MCF 10A (cell line): ENCODE measurements around the gene RPL27A. TPM values are rescaled to one million over a fixed set of nuclear protein-coding genes. Genes with fewer than 3 reads are reported as not detected.

Experiments used
- BruUV-seq: library from RNA; stranded (reverse); fragments of 400-500 nt; replicated peaks from 2 replicates; lab custom pipeline; 2021; lab: Mats Ljungman, UMichigan
- CTCF ChIA-PET: fragments of 300-600 bp; sonication (Branson Sonifier 250); formaldehyde crosslinking; extraction: SDS; loops from one replicate; lab custom pipeline; 2021; ENCODE audit warnings: antibody characterized with exemption, inconsistent platforms; lab: Yijun Ruan, JAX
- POLR2A ChIA-PET: fragments of 300-600, 350-650 bp; sonication (Branson Sonifier 250); formaldehyde crosslinking; extraction: SDS; loops from one replicate; lab custom pipeline; 2020; ENCODE audit warnings: antibody characterized with exemption, inconsistent platforms; lab: Yijun Ruan, JAX
- DNase-seq: peaks from one replicate; pipeline ENCODE4 v3.0.0-alpha.2; 2018; ENCODE audit not compliant: unreplicated experiment
- H3K27ac Mint-ChIP-seq: one replicate; pipeline ENCODE4 v1.8.0; 2022; ENCODE audit warnings: mild to moderate bottlenecking, low read depth, mixed read lengths; ENCODE audit not compliant: unreplicated experiment
- H3K27me3 Mint-ChIP-seq: one replicate; pipeline ENCODE4 v1.8.0; 2022; ENCODE audit warnings: mixed read lengths; ENCODE audit not compliant: insufficient read depth, unreplicated experiment
- H3K36me3 Mint-ChIP-seq: one replicate; pipeline ENCODE4 v1.8.0; 2022; ENCODE audit warnings: mild to moderate bottlenecking, moderate library complexity, mixed read lengths; ENCODE audit not compliant: insufficient read depth, unreplicated experiment
- H3K4me1 Mint-ChIP-seq: one replicate; pipeline ENCODE4 v1.8.0; 2022; ENCODE audit warnings: mixed read lengths; ENCODE audit not compliant: insufficient read depth, unreplicated experiment
- H3K4me3 Mint-ChIP-seq: one replicate; pipeline ENCODE4 v1.8.0; 2022; ENCODE audit warnings: mild to moderate bottlenecking, moderate library complexity, mixed read lengths; ENCODE audit not compliant: unreplicated experiment
- H3K9me3 Mint-ChIP-seq: one replicate; pipeline ENCODE4 v1.8.0; 2022; ENCODE audit warnings: mixed read lengths; ENCODE audit not compliant: unreplicated experiment
- CTCF ChIP-seq: fragments of 200-600 bp; IDR thresholded peaks from one replicate; pipeline ENCODE4 v1.8.0; 2022; ENCODE audit warnings: antibody characterized with exemption, mild to moderate bottlenecking; ENCODE audit not compliant: unreplicated experiment
- intact Hi-C: fragments of 100-400 bp; cut with micrococcal nuclease; formaldehyde crosslinking; loops from 2 replicates; pipeline ENCODE4 v1.14.1; 2022
- total RNA-seq: library from RNA; stranded (reverse); gene quantifications from 2 replicates; pipeline ENCODE4 v1.2.3, GENCODE V29; 2022

RPL27A gene
- total RNA-seq, 1 experiment from 2014 or later: 1,377 TPM

- Mint-ChIP-seq H3K36me3 (peaks cover 33% of the 10 kb centered on the region), H3K4me1 (peaks cover 26% of the 10 kb centered on the region), H3K4me3 (no peak overlapping the region)
Observed at GRCh38 chr11:8676458-8676857, 6.1 kb upstream of the RPL27A start.

GRCh38 chr11:8679006-8679405, 3.6 kb upstream of the RPL27A start:
- peaks cover 19% of the 10 kb centered on the region for H3K4me1 Mint-ChIP-seq
- TF ChIP-seq CTCF: no peak
- ChIA-PET CTCF (interaction anchor here (0.6 to 0.9 kb wide), 4 partner anchors 101 to 882 kb away, joined by 3 read pairs; no protein-coding TSS in a partner anchor), POLR2A (interaction anchor here (1.8 kb wide), 1 partner anchor 10 kb away, joined by 5 read pairs; no protein-coding TSS in a partner anchor)
- H3K27ac Mint-ChIP-seq: no peak overlapping the region
- DNase-seq: no peak
- no peaks in the 10 kb centered on the region for H3K27me3 Mint-ChIP-seq
- peaks cover 8% of the 10 kb centered on the region for H3K9me3 Mint-ChIP-seq
- intact Hi-C loops: no loop called here
- H3K4me3 Mint-ChIP-seq: no peak overlapping the region
- peaks cover 31% of the 10 kb centered on the region for H3K36me3 Mint-ChIP-seq
- BruUV-seq: no TSS peak

More at GRCh38 chr11:8676458-8676857, 6.1 kb upstream of the RPL27A start:
- POLR2A ChIA-PET: no interaction called here
- Mint-ChIP-seq H3K9me3 (peaks cover 8% of the 10 kb centered on the region), H3K27me3 (no peaks in the 10 kb centered on the region), H3K27ac (no peak overlapping the region)
- TF ChIP-seq CTCF: no peak
- no TSS peak for BruUV-seq
- intact Hi-C loops: no loop called here
- DNase-seq: no peak
- CTCF ChIA-PET: no interaction called here

GRCh38 chr11:8681837-8682302, 722 bp upstream of the RPL27A start:
- no peak for DNase-seq
- POLR2A ChIA-PET: interaction anchor here (0.6 to 4.5 kb wide), 31 partner anchors 9 to 895 kb away, joined by 3 to 63 read pairs (median 6); partner anchors contain the start of genes AKIP1, TMEM9B and ZNF143
- H3K9me3 Mint-ChIP-seq: peaks cover 8% of the 10 kb centered on the region
- peaks cover 34% of the 10 kb centered on the region for H3K4me1 Mint-ChIP-seq
- intact Hi-C loops: loop anchor here (1.0 to 10.0 kb wide), 3 partner anchors 78 to 453 kb away; no protein-coding TSS in a partner anchor
- H3K36me3 Mint-ChIP-seq: peaks cover 47% of the 10 kb centered on the region
- peak overlapping the region; percentile 81 for H3K4me3 Mint-ChIP-seq
- peak overlapping the region; percentile 98 for H3K27ac Mint-ChIP-seq
- H3K27me3 Mint-ChIP-seq: no peaks in the 10 kb centered on the region
- no TSS peak for BruUV-seq
- no peak for TF ChIP-seq CTCF
- CTCF ChIA-PET: interaction anchor here (0.9 to 2.3 kb wide), 6 partner anchors 10 to 463 kb away, joined by 3 to 10 read pairs (median 6); no protein-coding TSS in a partner anchor

GRCh38 chr11:8683115-8683807, 669 bp downstream of the RPL27A start:
- no peaks in the 10 kb centered on the region for H3K27me3 Mint-ChIP-seq
- POLR2A ChIA-PET: interaction anchor here (0.6 to 4.5 kb wide), 38 partner anchors 8 to 890 kb away, joined by 3 to 63 read pairs (median 5); partner anchors contain the start of genes AKIP1, TMEM9B and ZNF143
- peak overlapping the region; percentile 98 for H3K27ac Mint-ChIP-seq
- no peak for DNase-seq
- H3K4me1 Mint-ChIP-seq: peaks cover 41% of the 10 kb centered on the region
- no peak for TF ChIP-seq CTCF
- peaks cover 61% of the 10 kb centered on the region for H3K36me3 Mint-ChIP-seq
- intact Hi-C loops: loop anchor here (2.0 to 10.0 kb wide), 2 partner anchors 232 to 452 kb away; no protein-coding TSS in a partner anchor
- peaks cover 8% of the 10 kb centered on the region for H3K9me3 Mint-ChIP-seq
- H3K4me3 Mint-ChIP-seq: peak overlapping the region; percentile 81
- TSS peak; percentile 43 for BruUV-seq
- CTCF ChIA-PET: interaction anchor here (0.6 to 1.9 kb wide), 13 partner anchors 45 to 454 kb away, joined by 3 to 10 read pairs (median 3); no protein-coding TSS in a partner anchor
